HT1080 (cell line): ENCODE results near the gene MYO1F. TPM values are rescaled to one million over a fixed set of nuclear protein-coding genes. Genes with fewer than 3 reads are reported as not detected.

ENCODE experiments used
- total RNA-seq: library from RNA; depleted of rRNA; stranded (reverse); fragments of >200 nt; shearing (Covaris generic); gene quantifications from 2 replicates; pipeline ENCODE4 v1.2.3, GENCODE V29; 2014; rRNA removed

MYO1F gene
- total RNA-seq, 1 experiment from 2014 or later: not detected

Other genes starting within 250 kb of the MYO1F start
- not detected in 2 replicates for gene KANK3, start 234.2 kb downstream of the MYO1F start, total RNA-seq
- not detected in 2 replicates for gene ANGPTL4, start 213.3 kb downstream of the MYO1F start, total RNA-seq
- 9.6 and 10.7 TPM in 2 replicates for gene RAB11B, start 187.1 kb downstream of the MYO1F start, total RNA-seq
- 6.5 and 10.4 TPM in 2 replicates for gene MARCHF2, start 164.1 kb downstream of the MYO1F start, total RNA-seq
- 109 and 146 TPM in 2 replicates for gene HNRNPM, start 132.5 kb downstream of the MYO1F start, total RNA-seq
- not detected in 2 replicates for gene PRAM1, start 74.8 kb downstream of the MYO1F start, total RNA-seq
- 4.1 and 8.5 TPM in 2 replicates for gene ZNF414, start 63.3 kb downstream of the MYO1F start, total RNA-seq
- not detected in 2 replicates for gene ADAMTS10, start 33.3 kb upstream of the MYO1F start, total RNA-seq
- gene NFILZ, start 53.2 kb upstream of the MYO1F start, total RNA-seq: not detected in 2 replicates
- not detected in 2 replicates for gene ACTL9, start 121.4 kb upstream of the MYO1F start, total RNA-seq
- not detected in 2 replicates for gene OR2Z1, start 144.2 kb upstream of the MYO1F start, total RNA-seq